IPS-18a (cell line): ENCODE measurements around the gene C2orf69.

Experiments used
- H3K27ac ChIP-seq: one replicate; pipeline ENCODE4 v1.5.1; 2013; ENCODE audit warnings: low read length
- H3K27me3 ChIP-seq: one replicate; pipeline ENCODE4 v1.6.1; 2013; ENCODE audit warnings: mild to moderate bottlenecking, low read length; ENCODE audit not compliant: control insufficient read depth, insufficient read depth
- H3K36me3 ChIP-seq: one replicate; pipeline ENCODE4 v1.6.1; 2013; ENCODE audit warnings: low read depth, low read length; ENCODE audit not compliant: control insufficient read depth
- H3K4me1 ChIP-seq: one replicate; pipeline ENCODE4 v1.6.1; 2013; ENCODE audit warnings: low read depth, low read length; ENCODE audit not compliant: control insufficient read depth
- H3K4me3 ChIP-seq: one replicate; pipeline ENCODE4 v1.5.1; 2013; ENCODE audit warnings: low read length
- H3K9ac ChIP-seq: one replicate; pipeline ENCODE4 v1.6.1; 2013; ENCODE audit warnings: mild to moderate bottlenecking, low read length, moderate library complexity
- H3K9me3 ChIP-seq: one replicate; pipeline ENCODE4 v1.6.1; 2013; ENCODE audit warnings: low read depth, low read length; ENCODE audit not compliant: control insufficient read depth

C2orf69 gene

DNA sequence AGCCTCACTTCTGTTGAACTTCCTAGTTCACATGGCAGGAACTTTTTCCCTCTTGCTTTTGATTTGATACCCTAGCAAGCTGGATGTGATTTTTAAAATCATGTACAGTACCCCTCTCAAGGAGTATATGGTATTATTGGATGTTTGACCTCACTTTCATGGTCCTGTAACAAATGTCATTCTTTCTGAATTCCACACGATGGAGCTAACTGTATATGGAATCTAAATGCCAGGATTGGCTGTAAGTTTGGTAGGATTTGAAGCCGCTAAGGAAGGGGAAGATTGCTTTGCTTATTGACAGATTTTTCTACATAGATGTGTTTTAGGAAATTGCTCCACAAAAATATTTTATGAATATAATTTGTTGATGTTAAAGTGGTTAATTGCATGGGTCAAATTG lies 62.6 kb downstream of the C2orf69 start:
- no peak overlapping the region for H3K27ac ChIP-seq

DNA sequence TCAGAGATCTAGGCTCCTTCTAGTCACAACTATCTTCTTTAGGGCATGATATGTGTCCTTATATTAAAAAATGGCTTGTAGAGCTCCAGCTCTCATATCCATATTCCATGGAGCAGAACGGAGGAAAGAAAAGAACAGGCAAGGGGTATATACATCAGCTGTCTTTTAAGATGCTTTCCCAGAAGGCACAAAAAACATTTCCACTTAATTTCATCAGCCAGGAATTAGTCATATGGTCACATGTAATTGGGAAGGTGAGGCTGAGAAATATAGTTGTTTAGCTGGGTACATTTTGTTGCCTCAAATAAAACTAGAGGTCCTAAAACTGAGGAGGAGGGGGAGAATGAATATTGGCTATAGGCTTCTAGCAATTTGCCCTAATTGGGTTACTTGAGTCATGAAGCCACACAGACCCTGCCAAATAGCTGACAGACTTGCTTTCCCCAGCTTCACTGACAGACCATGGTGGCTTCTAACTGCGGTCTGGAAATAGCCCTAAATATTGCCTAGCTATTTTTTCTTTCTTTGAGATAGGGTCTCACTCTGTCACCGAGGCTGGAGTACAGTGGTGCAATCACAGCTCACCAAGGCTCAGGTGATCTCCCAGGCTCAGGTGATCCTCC lies 64.3 kb downstream of the C2orf69 start:
- no peak overlapping the region for H3K27ac ChIP-seq
- H3K9ac ChIP-seq, result no peak overlapping the region
- H3K4me3 ChIP-seq, result no peak overlapping the region
- no peaks in the 10 kb centered on the region for H3K27me3 ChIP-seq
- no peaks in the 10 kb centered on the region for H3K9me3 ChIP-seq
- H3K36me3 ChIP-seq, result no peaks in the 10 kb centered on the region
- no peaks in the 10 kb centered on the region for H3K4me1 ChIP-seq

More for the DNA sequence above, 62.6 kb downstream of the C2orf69 start:
- no peak overlapping the region for H3K4me3 ChIP-seq
- no peaks in the 10 kb centered on the region for H3K4me1 ChIP-seq
- H3K27me3 ChIP-seq, result no peaks in the 10 kb centered on the region
- H3K9ac ChIP-seq, result no peak overlapping the region
- H3K36me3 ChIP-seq, result no peaks in the 10 kb centered on the region
- no peaks in the 10 kb centered on the region for H3K9me3 ChIP-seq
